ENCODE results near the gene RBM17.

DNA sequence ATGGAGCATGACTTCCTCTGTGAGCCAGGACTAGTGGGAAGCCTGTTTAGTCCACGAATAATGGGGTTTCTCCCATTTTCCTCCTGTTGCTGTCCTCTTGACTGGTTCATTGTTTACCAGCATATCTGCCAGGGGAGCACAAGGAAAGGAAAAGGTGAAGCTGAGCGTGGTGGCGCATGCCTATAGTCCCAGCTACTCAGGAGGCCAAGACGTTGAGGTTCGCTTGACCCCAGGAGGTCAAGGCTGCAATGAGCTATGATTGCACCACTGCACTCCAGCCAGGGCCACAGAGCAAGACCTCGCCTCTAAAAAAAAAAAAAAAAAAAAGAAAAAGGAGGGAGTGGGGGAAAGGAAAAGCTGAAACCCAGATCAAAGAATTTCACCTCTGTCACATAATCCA lies 20.8 kb upstream of the RBM17 start:
- TF ChIP-seq POLR2A (IDR thresholded peaks at IDR 0.05) = no peak
- TF ChIP-seq, protein P1, sequence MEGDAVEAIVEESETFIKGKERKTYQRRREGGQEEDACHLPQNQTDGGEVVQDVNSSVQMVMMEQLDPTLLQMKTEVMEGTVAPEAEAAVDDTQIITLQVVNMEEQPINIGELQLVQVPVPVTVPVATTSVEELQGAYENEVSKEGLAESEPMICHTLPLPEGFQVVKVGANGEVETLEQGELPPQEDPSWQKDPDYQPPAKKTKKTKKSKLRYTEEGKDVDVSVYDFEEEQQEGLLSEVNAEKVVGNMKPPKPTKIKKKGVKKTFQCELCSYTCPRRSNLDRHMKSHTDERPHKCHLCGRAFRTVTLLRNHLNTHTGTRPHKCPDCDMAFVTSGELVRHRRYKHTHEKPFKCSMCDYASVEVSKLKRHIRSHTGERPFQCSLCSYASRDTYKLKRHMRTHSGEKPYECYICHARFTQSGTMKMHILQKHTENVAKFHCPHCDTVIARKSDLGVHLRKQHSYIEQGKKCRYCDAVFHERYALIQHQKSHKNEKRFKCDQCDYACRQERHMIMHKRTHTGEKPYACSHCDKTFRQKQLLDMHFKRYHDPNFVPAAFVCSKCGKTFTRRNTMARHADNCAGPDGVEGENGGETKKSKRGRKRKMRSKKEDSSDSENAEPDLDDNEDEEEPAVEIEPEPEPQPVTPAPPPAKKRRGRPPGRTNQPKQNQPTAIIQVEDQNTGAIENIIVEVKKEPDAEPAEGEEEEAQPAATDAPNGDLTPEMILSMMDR (IDR thresholded peaks at IDR 0.05) = no peak
